Measurements from ENCODE around the gene ZNF827.

Gene ZNF827

GRCh38 chr4:145934434-145935047 is 4.1 kb downstream of the ZNF827 start:
- no peak for DNase-seq

- DNase-seq, result no peak
Observed at GRCh38 chr4:145933134-145933533, 5.5 kb downstream of the ZNF827 start.

- no peak for DNase-seq
Observed at GRCh38 chr4:145931403-145931802, 7.2 kb downstream of the ZNF827 start.

GRCh38 chr4:145930592-145930991 is 8.0 kb downstream of the ZNF827 start:
- DNase-seq, result no peak

GRCh38 chr4:145929415-145930178 is 9.0 kb downstream of the ZNF827 start:
- no peak for DNase-seq

- DNase-seq, result no peak
Observed at GRCh38 chr4:145928748-145929147, 9.9 kb downstream of the ZNF827 start.

- DNase-seq, result no peak
Observed at GRCh38 chr4:145927030-145927429, 11.6 kb downstream of the ZNF827 start.

GRCh38 chr4:145921231-145921630 is 17.4 kb downstream of the ZNF827 start:
- no peak for DNase-seq

GRCh38 chr4:145920205-145920604 is 18.4 kb downstream of the ZNF827 start:
- DNase-seq, result no peak

GRCh38 chr4:145912376-145912775 is 26.2 kb downstream of the ZNF827 start:
- no peak for DNase-seq

- DNase-seq, result no peak
Observed at GRCh38 chr4:145909773-145910172, 28.9 kb downstream of the ZNF827 start.

GRCh38 chr4:145909281-145909715 is 29.3 kb downstream of the ZNF827 start:
- DNase-seq, result no peak

- DNase-seq, result no peak
Observed at GRCh38 chr4:145907812-145908211, 30.8 kb downstream of the ZNF827 start.

GRCh38 chr4:145907390-145907789 is 31.2 kb downstream of the ZNF827 start:
- no peak for DNase-seq

GRCh38 chr4:145904413-145905177 is 34.0 kb downstream of the ZNF827 start:
- DNase-seq, result no peak

GRCh38 chr4:145902522-145902921 is 36.1 kb downstream of the ZNF827 start:
- DNase-seq, result no peak

- DNase-seq, result no peak
Observed at GRCh38 chr4:145899886-145900460, 38.6 kb downstream of the ZNF827 start.

- DNase-seq, result no peak
Observed at GRCh38 chr4:145898926-145899531, 39.6 kb downstream of the ZNF827 start.

GRCh38 chr4:145898466-145898865 is 40.2 kb downstream of the ZNF827 start:
- no peak for DNase-seq

- DNase-seq, result no peak
Observed at GRCh38 chr4:145895056-145895455, 43.6 kb downstream of the ZNF827 start.

GRCh38 chr4:145891958-145892357 is 46.7 kb downstream of the ZNF827 start:
- DNase-seq, result no peak

- no peak for DNase-seq
Observed at GRCh38 chr4:145890689-145891088, 47.9 kb downstream of the ZNF827 start.

- DNase-seq, result no peak
Observed at GRCh38 chr4:145888393-145888792, 50.2 kb downstream of the ZNF827 start.
